MG63 (cell line): Measurements from ENCODE around the gene FUT7. TPM values are rescaled to one million over a fixed set of nuclear protein-coding genes. Genes with fewer than 3 reads are reported as not detected.
"Not testable (repeated sequence)": the region's sequence is repeated elsewhere in the genome, so short reads cannot be mapped to it uniquely, and the experiment has no call there.

Source experiments
- DNase-seq: peaks from one replicate; pipeline ENCODE4 v3.0.0-alpha.2; 2020
- H3K27me3 ChIP-seq: fragments of 250-450 bp; sonication (Bioruptor Pico); 2 replicates; pipeline ENCODE4 v1.5.1; 2020; ENCODE audit warnings: mild to moderate bottlenecking, moderate library complexity
- H3K36me3 ChIP-seq: fragments of 250-450 bp; sonication (Bioruptor Pico); 2 replicates; pipeline ENCODE4 v1.5.1; 2020; ENCODE audit warnings: mild to moderate bottlenecking, moderate library complexity
- H3K4me3 ChIP-seq: fragments of 250-450 bp; sonication (Bioruptor Pico); 2 replicates; pipeline ENCODE4 v1.5.1; 2020; ENCODE audit warnings: mild to moderate bottlenecking, moderate library complexity
- H3K9me3 ChIP-seq: fragments of 250-450 bp; sonication (Bioruptor Pico); 2 replicates; pipeline ENCODE4 v1.5.1; 2020; ENCODE audit warnings: mild to moderate bottlenecking, moderate library complexity
- total RNA-seq: library from RNA; depleted of rRNA; stranded (reverse); fragments of >200 nt; shearing (Covaris generic); gene quantifications from 2 replicates; pipeline ENCODE4 v1.2.3, GENCODE V29; 2014; ENCODE audit warnings: low replicate concordance

The FUT7 gene
- total RNA-seq, 1 experiment from 2014 or later: not detected

DNA sequence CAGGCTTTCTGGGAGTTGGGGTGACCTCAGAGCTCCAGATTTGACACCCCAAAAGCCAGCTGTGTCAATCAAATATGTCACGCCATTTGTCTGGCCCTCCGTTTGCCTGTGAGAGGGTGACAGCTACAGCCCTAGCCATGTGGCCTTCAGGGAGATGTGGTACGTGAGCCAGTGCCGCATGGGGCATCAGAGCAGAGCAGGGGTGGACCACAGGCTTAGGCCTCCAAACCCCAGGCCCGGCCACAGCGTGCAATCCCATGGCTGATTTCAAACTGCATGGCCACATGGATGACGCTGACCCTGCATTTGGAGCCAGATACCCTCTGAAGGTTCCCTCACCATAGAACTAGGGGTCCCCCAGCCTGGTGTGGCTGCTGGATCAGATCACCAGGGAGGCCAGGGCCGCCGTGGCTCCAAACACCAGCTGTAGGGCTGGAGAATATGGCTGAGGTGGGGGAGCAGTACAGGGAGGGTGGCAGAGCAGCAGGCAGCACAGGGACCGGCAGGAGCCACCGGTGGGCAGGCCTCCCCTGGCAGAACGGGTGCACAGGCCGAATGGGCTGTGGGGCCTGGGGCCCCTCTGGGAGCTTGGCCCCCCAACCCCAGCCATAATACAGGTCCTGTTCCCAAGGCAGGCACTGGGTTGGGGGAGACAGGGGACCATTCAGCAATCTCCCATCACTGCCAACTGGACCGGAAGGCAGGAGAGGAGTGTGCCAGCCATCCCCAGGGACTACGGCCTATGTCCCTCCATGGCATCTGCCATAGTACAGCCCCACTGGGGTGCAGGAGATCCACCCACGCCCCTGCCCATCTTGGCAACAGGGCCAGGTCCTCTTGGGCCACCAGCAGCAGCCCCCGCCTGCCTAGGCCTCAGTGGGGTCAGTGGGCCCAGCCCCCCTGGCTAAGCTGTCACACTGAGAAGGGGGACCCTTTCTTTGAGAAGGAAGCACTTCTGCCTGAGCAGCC lies 36.9 kb upstream of the FUT7 start:
- no peaks in the 10 kb centered on the region for H3K27me3 ChIP-seq
- peaks cover 2% of the 10 kb centered on the region; the same call in 1 of the 2 replicates for H3K36me3 ChIP-seq
- H3K9me3 ChIP-seq: no peaks in the 10 kb centered on the region
- no peak for DNase-seq
- peak overlapping the region; percentile 45 for H3K4me3 ChIP-seq

GRCh38 chr9:137067860-137068538 lies 36.1 kb upstream of the FUT7 start:
- Histone ChIP-seq H3K4me3 (no peak overlapping the region), H3K27me3 (no peaks in the 10 kb centered on the region), H3K9me3 (no peaks in the 10 kb centered on the region), H3K36me3 (peaks cover 4% of the 10 kb centered on the region; the same call in 1 of the 2 replicates)
- DNase-seq: peak; percentile 69

- H3K36me3 ChIP-seq: peaks cover 4% of the 10 kb centered on the region; the same call in 1 of the 2 replicates
- H3K9me3 ChIP-seq: no peaks in the 10 kb centered on the region
- no peak overlapping the region for H3K4me3 ChIP-seq
- no peak for DNase-seq
- no peaks in the 10 kb centered on the region for H3K27me3 ChIP-seq
Measured at GRCh38 chr9:137066096-137066861, 34.4 kb upstream of the FUT7 start.

GRCh38 chr9:137065336-137065967 lies 33.6 kb upstream of the FUT7 start:
- DNase-seq: no peak
- H3K27me3 ChIP-seq: no peaks in the 10 kb centered on the region
- H3K36me3 ChIP-seq: peaks cover 4% of the 10 kb centered on the region; the same call in 1 of the 2 replicates
- H3K4me3 ChIP-seq: no peak overlapping the region
- no peaks in the 10 kb centered on the region for H3K9me3 ChIP-seq

DNA sequence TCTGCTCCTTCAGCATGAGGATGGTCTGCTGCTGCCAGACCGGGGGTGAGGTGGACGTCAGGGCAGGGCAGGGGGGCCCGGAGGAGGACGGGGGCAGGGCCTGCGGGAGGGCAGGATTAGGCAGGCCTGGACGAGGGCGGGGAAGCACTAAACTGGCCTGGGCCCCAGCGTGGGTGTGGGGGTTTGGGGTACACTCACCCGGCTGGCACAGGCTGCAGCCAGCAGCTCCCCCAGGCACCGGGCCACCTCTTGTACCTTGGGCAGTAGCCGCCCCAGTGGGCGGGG lies 32.9 kb upstream of the FUT7 start:
- no peak for DNase-seq
- Histone ChIP-seq H3K36me3 (peaks cover 4% of the 10 kb centered on the region; the same call in 1 of the 2 replicates), H3K4me3 (no peak overlapping the region), H3K9me3 (no peaks in the 10 kb centered on the region), H3K27me3 (no peaks in the 10 kb centered on the region)

GRCh38 chr9:137064027-137064879 lies 32.4 kb upstream of the FUT7 start:
- peak; percentile 68 for DNase-seq
- Histone ChIP-seq H3K4me3 (no peak overlapping the region), H3K9me3 (no peaks in the 10 kb centered on the region)

GRCh38 chr9:137063311-137064026 lies 31.6 kb upstream of the FUT7 start:
- Histone ChIP-seq H3K9me3 (no peaks in the 10 kb centered on the region), H3K27me3 (no peaks in the 10 kb centered on the region), H3K36me3 (peaks cover 4% of the 10 kb centered on the region; the same call in 1 of the 2 replicates), H3K4me3 (no peak overlapping the region)
- no peak for DNase-seq

More at GRCh38 chr9:137064027-137064879, 32.4 kb upstream of the FUT7 start:
- peaks cover 4% of the 10 kb centered on the region; the same call in 1 of the 2 replicates for H3K36me3 ChIP-seq
- H3K27me3 ChIP-seq: no peaks in the 10 kb centered on the region

DNA sequence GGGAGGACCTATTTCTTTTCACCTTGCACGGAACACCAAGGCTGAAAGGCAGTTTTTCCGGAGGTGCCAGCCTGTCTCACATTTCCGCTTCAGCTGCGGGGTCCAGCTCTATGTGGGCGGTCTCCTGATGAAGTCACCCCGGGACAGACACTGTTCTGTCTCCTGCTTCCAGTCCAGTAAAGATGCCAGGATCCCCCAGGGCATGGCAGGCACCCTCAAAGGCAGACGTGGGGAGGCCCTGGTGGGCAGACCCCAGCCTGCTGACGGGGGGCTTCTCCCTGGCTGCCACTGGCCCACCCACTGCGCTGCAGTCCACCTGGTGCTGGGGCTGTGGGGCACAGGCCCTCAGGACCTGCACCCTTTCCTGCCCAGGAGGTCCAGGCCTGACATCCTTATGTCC lies 30.9 kb upstream of the FUT7 start:
- H3K36me3 ChIP-seq, DNase-seq, H3K9me3 ChIP-seq, H3K4me3 ChIP-seq, H3K27me3 ChIP-seq: not testable (repeated sequence)

DNA sequence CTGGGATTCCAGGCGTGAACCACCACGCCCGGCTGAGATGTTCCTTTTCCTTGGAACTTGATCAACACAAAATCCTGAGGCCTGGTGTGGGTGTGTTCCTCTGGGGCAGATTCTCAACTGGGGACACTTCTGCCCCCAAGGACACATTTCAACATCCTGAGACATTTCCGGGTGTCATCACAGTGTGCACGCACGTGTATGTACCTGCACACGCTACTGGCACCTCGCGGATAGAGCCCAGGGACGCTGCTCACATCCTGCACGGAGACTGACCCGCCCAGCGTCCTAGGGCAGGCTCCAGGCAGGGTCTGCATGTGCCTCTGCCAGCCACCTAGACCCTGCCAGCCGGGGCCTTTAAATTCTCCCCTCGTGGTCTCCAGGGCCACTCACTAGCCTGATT lies 30.5 kb upstream of the FUT7 start:
- no peaks in the 10 kb centered on the region for H3K9me3 ChIP-seq
- DNase-seq: no peak
- H3K4me3 ChIP-seq: no peak overlapping the region
- H3K27me3 ChIP-seq: no peaks in the 10 kb centered on the region
- peaks cover 4% of the 10 kb centered on the region; the same call in 1 of the 2 replicates for H3K36me3 ChIP-seq

DNA sequence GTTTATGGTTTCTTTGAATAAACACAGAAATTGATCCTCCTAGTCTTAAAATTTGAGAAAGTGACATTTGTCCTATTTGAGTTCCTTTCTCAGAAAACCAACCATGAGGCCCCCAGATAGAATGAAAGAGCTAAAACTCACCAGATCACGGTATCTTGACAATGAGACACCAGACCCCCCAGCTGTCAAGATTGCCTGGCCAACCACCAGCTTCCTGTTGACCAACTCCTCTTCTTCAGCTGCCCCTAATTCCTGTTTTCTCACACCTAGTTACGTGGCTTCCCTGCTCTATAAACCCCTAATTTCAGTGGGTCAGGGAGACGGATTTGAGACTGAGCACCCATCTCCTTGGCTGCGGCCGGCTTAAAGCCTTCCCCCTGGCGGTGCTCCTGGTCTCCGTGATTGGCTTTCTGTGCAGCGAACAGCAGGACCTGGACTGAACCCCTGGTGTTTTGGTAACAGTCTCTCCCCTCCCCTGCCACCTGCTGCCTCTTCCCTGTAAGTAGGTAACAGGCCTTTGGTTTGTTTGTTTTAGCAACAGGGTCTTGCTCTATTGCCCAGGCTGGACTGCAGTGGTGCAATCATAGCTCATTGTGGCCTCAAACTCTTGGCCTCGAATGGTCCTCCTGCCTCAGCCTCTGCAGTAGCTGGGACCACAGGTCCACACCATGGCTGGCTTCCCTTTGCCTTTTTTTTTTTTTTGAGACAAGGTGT lies 26.8 kb upstream of the FUT7 start:
- Histone ChIP-seq H3K9me3 (no peaks in the 10 kb centered on the region), H3K36me3 (peaks cover under 1% of the 10 kb centered on the region; the same call in 1 of the 2 replicates), H3K27me3 (no peaks in the 10 kb centered on the region), H3K4me3 (no peak overlapping the region)
- DNase-seq: no peak

GRCh38 chr9:137057545-137057944 lies 25.7 kb upstream of the FUT7 start:
- no peak for DNase-seq
- H3K36me3 ChIP-seq: no peaks in the 10 kb centered on the region
- H3K4me3 ChIP-seq: no peak overlapping the region
- no peaks in the 10 kb centered on the region for H3K9me3 ChIP-seq
- H3K27me3 ChIP-seq: no peaks in the 10 kb centered on the region

DNA sequence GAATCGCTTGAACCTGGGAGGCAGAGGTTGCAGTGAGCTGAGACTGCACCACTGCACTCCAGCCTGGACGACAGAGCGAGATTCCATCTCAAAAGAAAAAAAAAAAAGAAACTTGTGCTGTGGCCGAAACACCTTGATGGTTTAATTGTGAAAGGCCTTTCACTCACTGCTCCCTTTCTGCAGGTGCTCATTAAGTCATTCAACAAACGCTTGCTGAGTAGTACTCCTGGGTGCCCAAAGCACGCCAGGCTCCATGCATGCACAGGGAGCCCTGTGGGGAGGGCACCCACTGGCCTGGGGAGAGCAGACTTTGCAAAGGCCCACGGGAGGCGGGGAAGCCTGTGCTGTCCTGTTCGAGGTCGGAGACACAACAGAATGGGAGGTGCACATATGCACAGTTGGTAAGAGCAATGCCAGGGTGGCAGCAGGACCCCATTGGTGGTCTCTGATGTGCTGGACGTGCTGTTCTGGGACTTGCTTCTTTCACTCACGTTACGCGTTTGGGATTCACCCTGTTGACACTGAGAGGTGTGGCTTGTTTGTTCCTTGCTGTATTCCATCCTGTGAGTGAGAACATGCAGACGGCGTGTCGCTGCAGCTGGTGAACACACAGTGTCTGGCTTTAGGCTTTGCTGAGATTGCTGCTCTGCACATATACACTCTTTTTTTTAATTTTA lies 25.0 kb upstream of the FUT7 start:
- H3K4me3 ChIP-seq: no peak overlapping the region
- no peaks in the 10 kb centered on the region for H3K9me3 ChIP-seq
- no peaks in the 10 kb centered on the region for H3K36me3 ChIP-seq
- DNase-seq: no peak
- no peaks in the 10 kb centered on the region for H3K27me3 ChIP-seq

GRCh38 chr9:137055385-137056364 lies 23.8 kb upstream of the FUT7 start:
- Histone ChIP-seq H3K4me3 (no peak overlapping the region), H3K36me3 (no peaks in the 10 kb centered on the region), H3K9me3 (no peaks in the 10 kb centered on the region), H3K27me3 (no peaks in the 10 kb centered on the region)
- peak; percentile 98 for DNase-seq
